DMS 273 (cell line): ENCODE data around the gene RHOC.

Source experiments
- DNase-seq: peaks from one replicate; lab custom pipeline; 2025; ENCODE audit not compliant: unreplicated experiment; lab: John Stamatoyannopoulos, UW

Gene RHOC

DNA sequence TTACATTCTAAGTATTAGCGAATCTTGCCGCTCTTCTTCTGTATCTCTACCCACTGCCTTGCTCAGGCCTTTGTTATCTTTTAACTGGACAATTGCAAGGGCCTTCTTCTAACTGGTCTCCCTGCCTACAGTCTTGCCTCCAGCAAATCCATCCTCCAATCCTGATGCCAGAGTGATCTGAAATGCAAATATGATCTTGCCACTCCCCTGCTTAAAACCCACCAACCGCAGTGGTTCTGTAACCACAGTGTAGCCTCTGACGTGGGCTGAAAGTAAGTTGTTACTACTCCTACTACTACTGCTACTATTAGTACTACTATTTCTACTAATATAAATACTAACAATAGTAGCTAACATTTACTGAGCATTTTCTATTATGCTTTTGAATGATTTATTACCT is 20.1 kb downstream of the RHOC start:
- DNase-seq = no peak

DNA sequence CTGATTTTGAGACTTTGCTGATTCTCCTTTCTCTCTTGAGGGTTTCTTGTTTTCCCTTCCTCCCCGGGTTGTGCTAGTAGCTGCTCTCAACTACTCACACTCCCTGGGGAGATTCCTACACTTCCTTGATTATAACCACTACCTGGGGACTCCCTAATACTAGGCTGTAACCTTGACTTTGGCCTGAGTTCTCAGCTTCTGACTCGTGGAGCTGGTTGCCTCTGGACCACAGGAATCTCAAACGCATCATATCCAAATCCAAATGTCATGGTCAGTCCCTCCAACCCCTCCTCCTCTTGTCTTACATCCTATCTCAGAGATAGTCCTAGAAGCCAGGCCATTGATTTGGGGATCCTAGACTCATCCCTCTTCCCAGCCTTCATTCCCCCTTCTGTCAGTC is 20.5 kb downstream of the RHOC start:
- no peak for DNase-seq

DNA sequence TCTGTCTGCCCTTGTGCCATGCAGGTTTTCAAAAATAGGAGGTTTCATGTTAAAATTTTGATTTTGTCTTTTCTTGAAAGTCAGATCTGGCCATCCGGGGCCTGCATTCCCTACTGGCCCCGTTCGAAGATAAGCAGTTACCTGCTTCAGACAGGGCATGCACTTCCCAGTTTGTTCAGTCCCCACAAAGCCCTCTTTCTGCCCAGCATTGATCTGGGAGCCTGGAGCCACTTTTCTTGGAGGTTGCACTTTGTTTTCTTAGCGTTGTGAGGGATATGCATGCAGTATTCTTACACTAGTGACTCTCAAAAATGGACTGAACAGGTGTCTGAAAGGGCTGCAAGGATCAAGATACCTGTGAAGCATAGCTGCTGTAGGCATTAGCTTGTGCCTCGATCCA is 21.0 kb downstream of the RHOC start:
- DNase-seq = no peak

DNA sequence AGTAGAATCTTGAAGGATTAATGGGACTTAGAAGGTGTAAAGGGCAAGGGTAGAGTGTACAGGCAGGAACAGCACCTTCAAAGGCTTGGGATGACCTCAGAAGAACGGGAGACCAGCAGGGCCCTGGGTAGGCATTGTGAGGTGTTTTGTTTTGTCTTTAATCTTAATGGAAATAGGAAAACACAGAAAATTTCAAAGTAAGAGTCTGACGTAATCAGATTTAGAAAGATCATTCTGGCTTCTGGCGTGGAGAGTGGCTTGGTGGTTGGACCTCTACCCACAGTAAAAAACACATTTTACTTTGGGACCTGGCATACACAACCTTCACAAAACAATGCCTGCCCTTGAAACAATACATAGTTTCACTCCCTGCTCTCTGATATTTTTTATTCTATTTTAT is 28.3 kb downstream of the RHOC start:
- DNase-seq = no peak

DNA sequence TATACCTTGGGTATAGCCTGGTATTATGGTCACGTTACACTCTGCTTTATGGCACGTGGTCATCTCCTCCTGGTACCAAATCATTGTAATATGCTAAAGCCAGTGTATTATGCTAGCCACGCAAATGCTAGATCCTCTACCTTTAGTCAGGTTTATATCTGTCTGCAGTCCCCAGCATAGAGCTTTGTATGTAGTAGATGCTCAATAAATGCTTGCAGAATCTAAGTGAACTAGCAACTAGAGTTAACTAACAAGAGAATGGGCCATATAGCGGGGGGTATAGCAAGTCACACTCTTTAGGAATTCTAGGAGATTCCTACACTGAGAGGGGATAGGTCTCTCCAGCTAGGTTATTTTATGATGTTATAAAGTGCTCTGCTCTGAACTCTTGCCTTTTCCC is 29.4 kb downstream of the RHOC start:
- DNase-seq = no peak

DNA sequence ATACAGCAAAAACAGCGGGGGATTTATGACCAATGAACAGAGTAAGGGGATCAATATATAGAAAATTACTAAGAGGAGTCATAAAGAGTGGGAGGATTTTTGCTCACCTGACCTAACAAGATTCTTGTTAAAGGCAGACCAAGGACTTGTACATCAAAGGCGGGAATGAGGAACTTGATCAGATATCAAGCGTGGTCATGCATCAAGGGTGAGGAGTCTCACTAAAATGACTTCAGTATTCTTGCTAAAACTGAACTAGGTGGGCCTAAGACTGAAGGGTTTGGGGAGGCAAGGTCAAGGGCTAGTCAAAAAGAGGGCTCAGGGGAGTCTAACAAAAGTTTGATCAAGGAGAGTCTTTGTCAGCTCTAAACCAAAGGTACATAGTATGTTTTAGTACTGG is 30.4 kb downstream of the RHOC start:
- DNase-seq = no peak

DNA sequence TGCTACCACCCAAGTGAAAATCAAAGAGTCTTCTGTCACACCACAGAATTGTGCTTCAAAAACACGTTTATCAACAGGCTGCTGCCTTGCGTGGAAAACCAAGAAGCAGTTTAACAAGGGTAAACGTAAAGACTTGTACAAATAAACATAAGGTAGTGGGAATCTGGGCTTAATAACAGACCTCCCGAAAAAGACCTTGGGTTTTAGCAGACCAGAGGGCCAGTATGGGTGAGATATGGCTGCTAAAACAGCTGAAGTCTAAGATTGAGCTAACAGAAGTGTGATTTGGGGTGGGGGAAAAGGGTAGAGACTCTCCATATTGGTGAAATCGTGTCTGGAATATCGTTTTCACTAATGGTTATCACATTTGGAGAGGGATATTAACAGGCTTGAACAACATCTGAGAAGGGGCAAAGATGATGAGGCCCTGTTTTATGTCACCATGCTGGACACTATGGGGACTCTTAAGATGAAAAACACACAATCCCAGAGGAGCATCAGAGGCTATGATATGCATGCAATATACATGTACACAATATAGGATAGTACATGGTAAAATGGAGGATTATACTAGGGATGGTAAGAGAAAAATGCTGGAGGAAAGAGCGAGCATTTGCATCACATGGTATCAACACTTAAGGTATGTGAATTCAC is 31.1 kb downstream of the RHOC start:
- no peak for DNase-seq

DNA sequence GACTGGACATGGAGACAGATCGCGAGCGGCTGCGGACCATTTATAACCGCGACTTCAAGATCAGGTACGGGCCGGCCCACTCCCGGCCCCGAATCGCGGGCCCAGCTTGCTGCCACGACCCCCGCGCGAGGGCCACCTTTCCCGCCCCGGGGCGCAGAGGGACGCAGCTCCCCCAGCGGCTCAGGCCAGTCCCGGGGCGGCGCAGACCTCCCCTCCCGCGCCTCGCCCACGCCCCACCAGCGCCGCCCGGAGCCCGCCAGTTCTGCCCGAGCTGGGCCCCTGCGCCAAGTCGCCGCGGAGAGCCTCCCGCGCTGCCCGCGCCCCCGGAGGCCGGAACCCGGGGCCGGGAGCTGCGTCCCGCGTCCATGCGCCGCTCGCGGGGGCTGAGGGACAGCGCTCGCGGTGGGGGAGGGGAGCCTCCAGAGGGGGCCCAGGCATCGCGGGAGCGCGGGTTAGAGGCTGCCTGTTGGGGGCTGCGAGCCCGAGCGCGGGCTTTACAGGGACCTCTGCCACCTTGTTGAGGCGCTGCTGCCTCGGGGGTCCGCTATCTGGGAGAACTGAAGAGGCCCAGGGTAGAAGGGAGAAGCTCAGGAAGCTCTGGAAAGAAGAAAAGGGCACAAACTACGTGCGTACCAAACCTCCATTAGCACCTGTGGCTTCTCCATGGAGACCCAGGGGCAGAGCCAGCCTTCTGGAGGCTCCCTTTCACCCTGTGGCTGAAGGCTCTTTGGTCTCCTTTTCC is 31.8 kb downstream of the RHOC start:
- DNase-seq = peak; percentile 74

- peak; percentile 88 for DNase-seq
Measured at GRCh38 chr1:112674440-112674985, 32.4 kb downstream of the RHOC start, which contains the start of gene MOV10. Gene MOV10, plus strand, starts transcription at chr1:112674659. Its CDS starts 254 bp downstream, at chr1:112674913.

DNA sequence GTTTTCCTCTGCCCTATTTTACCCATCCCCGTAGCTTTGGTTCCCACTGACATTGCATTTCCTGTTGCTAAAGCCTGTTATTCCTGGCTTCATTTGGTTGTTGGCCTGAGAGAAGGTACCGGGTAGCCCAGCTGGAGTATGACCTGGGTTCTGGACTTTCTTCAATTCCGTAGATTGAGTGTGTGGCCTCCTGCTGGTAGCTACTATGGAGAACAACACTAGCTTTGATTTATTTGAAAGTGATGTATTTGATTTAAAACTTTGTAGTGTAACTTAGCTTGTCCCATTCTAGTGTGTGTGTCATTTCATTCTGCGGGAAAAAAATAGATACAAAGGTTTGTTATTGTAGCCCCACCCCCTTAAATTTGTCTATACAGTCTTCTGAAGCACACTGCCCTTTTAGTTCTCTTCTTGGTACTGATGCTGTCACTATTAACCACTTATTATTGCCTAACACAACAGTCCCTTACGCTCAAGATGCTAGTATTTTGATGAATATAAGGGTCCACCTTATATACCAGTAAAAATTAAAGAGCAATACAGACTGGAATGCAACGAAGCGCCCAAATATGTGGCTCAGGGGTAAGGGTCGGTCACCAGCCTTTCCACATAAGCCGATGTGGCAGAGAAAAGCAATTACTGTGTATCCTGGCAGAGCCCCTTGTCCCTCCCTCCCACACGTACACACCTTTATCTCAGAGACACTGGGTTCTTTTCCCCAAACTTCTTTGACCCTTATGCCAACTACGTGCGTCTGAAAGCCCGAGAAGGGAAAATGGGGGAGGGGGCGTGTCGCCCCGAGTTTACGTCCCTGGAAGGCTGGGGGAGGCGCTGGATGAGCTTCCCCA is 33.1 kb downstream of the RHOC start:
- DNase-seq = peak; percentile 71

DNA sequence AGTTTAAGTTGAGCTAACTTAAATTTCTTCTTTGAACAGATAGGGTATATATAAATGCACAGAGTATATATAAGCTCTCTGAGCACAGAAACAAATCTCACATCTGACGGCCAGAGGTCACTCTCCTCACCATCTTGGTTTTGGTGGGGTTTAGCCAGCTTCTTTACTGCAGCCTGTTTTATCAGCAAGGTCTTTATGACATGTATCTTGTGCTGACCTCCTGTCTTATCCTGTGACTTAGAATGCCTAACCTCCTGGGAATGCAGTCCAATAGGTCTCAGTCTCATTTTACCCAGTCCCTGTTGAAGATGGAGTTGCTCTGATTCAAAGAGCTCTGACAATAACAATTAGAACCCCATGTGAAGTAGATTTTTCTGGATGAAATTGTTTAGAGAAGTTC is 34.1 kb downstream of the RHOC start:
- DNase-seq = no peak

GRCh38 chr1:112672009-112672408 is 34.9 kb downstream of the RHOC start:
- DNase-seq = no peak

DNA sequence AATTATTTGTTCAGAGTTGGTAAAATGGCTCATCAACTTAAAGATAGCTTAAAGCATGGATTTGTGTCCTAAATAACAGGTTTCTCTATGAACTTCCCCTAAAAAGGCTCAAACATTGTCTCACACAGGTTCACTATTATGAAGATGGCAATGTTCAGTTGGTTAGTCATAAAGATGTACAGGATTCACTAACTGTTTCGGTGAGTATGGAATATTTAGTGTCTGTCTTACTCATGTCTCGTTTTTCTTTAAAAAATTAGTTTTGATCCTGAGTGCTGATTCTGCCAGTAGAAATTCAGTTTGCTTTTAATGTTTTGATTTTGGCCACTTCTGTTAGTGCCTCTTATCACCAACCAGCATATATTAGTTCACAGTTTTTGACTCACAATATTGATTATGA is 40.0 kb downstream of the RHOC start:
- DNase-seq = no peak

DNA sequence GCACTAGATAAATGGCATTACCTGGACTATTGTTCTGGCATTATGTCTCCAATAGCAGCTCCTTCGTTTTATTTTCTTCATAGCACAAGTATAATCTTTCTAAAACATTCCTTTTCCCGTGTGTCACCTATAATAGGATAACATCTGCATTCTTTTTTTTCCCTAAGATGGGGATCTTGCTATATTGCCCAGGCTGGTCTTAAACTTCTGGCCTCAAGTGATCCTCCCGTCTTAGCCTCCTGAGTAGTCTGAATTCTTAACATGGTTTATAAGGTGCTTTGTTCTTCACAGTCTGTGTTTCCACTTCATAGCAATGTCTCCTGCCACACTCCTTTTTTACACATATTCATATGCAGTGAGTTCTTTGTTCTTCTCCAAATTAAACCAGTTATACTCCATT is 41.1 kb downstream of the RHOC start:
- DNase-seq = no peak

DNA sequence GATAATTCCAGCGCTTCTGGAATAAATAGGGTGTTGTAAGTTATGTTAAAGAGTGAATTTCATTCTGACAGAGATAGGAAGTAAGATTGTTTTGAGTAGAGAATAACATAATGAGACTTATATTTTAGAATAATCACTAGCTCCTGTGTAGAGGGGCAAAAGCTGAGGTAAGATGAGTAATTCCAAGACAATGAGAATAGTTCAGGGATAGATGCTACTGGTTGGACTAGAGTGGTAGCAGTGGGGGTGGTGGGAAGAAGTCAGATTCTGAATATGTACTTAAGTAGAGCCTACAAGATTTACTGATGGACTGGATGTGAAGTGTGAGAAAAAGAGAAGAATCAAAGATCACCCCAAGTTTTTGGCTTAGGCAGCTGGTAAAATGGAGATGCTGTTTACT is 55.7 kb downstream of the RHOC start:
- DNase-seq = no peak
